ENCODE data around the gene PPP1R14D.

DNA sequence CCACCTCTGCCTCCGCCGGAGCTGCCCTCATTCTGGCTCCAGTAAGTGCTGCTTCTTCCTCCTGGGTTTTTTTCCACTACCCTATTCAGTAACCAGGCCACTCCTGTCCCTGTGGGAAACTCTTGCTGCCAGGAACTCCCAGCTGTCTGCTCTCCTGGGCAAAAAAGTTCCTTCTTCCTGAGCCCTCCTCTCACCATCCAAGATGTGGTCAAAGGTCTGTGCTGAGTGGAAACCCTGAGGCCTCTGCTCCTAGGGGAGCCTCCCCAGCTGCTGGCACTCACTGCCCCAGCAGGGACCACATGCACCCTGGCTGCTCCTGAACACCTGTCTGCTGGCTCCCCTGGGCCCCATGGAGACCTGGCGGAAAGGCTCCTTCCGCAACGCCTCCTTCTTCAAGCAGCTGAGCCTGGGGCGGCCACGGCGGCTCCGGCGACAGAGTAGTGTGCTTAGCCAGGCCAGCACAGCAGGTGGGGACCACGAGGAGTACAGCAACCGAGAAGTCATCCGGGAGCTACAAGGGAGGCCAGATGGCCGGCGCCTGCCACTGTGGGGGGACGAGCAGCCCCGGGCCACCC, 58.3 kb downstream of the PPP1R14D start:
- no peak for TF ChIP-seq CTCF (IDR thresholded peaks at IDR 0.05)
- no peak for TF ChIP-seq POLR2A (IDR thresholded peaks at IDR 0.05)
